ENCODE results near the gene MSGN1.

MSGN1 gene

GRCh38 chr2:17853799-17854198, 37.5 kb downstream of the MSGN1 start:
- no peak for DNase-seq (ENCODE audit: low read depth)
- TF ChIP-seq CTCF (conservative IDR thresholded peaks at IDR 0.05; ENCODE audit: control insufficient read depth, insufficient read depth, low read depth, low read length): no peak
- no peak overlapping the region for H3K4me3 ChIP-seq (ENCODE audit: control insufficient read depth, low read depth, low read length)

GRCh38 chr2:17857021-17857420, 40.8 kb downstream of the MSGN1 start:
- no peak for TF ChIP-seq CTCF (conservative IDR thresholded peaks at IDR 0.05; ENCODE audit: control insufficient read depth, insufficient read depth, low read depth, low read length)
- DNase-seq (ENCODE audit: low read depth): peak; percentile 34

GRCh38 chr2:17858064-17858463, 41.8 kb downstream of the MSGN1 start:
- no peak for TF ChIP-seq CTCF (conservative IDR thresholded peaks at IDR 0.05; ENCODE audit: control insufficient read depth, insufficient read depth, low read depth, low read length)
- H3K4me3 ChIP-seq (ENCODE audit: control insufficient read depth, low read depth, low read length): no peak overlapping the region
- DNase-seq (ENCODE audit: low read depth): no peak

More at GRCh38 chr2:17857021-17857420, 40.8 kb downstream of the MSGN1 start:
- H3K4me3 ChIP-seq (ENCODE audit: control insufficient read depth, low read depth, low read length): no peak overlapping the region

GRCh38 chr2:17863539-17863938, 47.3 kb downstream of the MSGN1 start:
- DNase-seq (ENCODE audit: low read depth): no peak
- H3K4me3 ChIP-seq (ENCODE audit: control insufficient read depth, low read depth, low read length): no peak overlapping the region
- no peak for TF ChIP-seq CTCF (conservative IDR thresholded peaks at IDR 0.05; ENCODE audit: control insufficient read depth, insufficient read depth, low read depth, low read length)

- H3K4me3 ChIP-seq (ENCODE audit: control insufficient read depth, low read depth, low read length): no peak overlapping the region
Observed at GRCh38 chr2:17864676-17865075, 48.4 kb downstream of the MSGN1 start.

GRCh38 chr2:17867133-17867532, 50.9 kb downstream of the MSGN1 start:
- H3K4me3 ChIP-seq (ENCODE audit: control insufficient read depth, low read depth, low read length): no peak overlapping the region
- TF ChIP-seq CTCF (conservative IDR thresholded peaks at IDR 0.05; ENCODE audit: control insufficient read depth, insufficient read depth, low read depth, low read length): no peak
- DNase-seq (ENCODE audit: low read depth): no peak

More at GRCh38 chr2:17864676-17865075, 48.4 kb downstream of the MSGN1 start:
- TF ChIP-seq CTCF (conservative IDR thresholded peaks at IDR 0.05; ENCODE audit: control insufficient read depth, insufficient read depth, low read depth, low read length): no peak
- no peak for DNase-seq (ENCODE audit: low read depth)
